Keratinocyte (primary cell): ENCODE data around the gene PIGH. TPM values are rescaled to one million over a fixed set of nuclear protein-coding genes. Genes with fewer than 3 reads are reported as not detected.

ENCODE experiments used
- DNase-seq: peaks from one replicate; pipeline ENCODE4 v3.0.0-alpha.2; 2011; ENCODE audit warnings: low read depth, missing footprints, low spot score
- FAIRE-seq: peaks from 2 replicates; lab custom pipeline; 2011; peaks lifted over from hg19 to GRCh38; lab: Jason Lieb, UNC
- H2AFZ ChIP-seq: 2 replicates; pipeline ENCODE4 v1.6.0; 2012; ENCODE audit warnings: low read length, control low read depth, inconsistent platforms; ENCODE audit not compliant: control insufficient read depth
- H3K27ac ChIP-seq: 2 replicates; pipeline ENCODE4 v1.5.1; 2011; ENCODE audit warnings: low read length; ENCODE audit not compliant: control insufficient read depth, insufficient read depth
- H3K27me3 ChIP-seq: 3 replicates; pipeline ENCODE4 v1.6.0; 2011; ENCODE audit warnings: low read length; ENCODE audit not compliant: control insufficient read depth, insufficient read depth; ENCODE audit errors: extremely low read depth
- H3K36me3 ChIP-seq, 2 experiments: 2 replicates in 1 of 2; 3 replicates in 1 of 2; pipeline ENCODE4 v1.5.1; 2011; ENCODE audit warnings: low read length in 2 of 2, mild to moderate bottlenecking in 1 of 2; ENCODE audit not compliant: control insufficient read depth in 2 of 2, insufficient read depth in 2 of 2; ENCODE audit errors: extremely low read depth in 1 of 2
- H3K4me1 ChIP-seq: 3 replicates; pipeline ENCODE4 v1.5.1; 2011; ENCODE audit warnings: low read length; ENCODE audit not compliant: control insufficient read depth, insufficient read depth; ENCODE audit errors: extremely low read depth
- H3K4me2 ChIP-seq: 3 replicates; pipeline ENCODE4 v1.6.0; 2011; ENCODE audit warnings: low read depth, low read length; ENCODE audit not compliant: control insufficient read depth, insufficient read depth; ENCODE audit errors: extremely low read depth
- H3K4me3 ChIP-seq, 3 experiments: fragments of 200-600 bp in 1 of 3; sonication (generic) in 1 of 3; 2 replicates in 2 of 3; 3 replicates in 1 of 3; pipeline ENCODE4 v1.5.1; 2011 to 2016; ENCODE audit warnings: low read length in 3 of 3, mild to moderate bottlenecking in 3 of 3, control low read depth in 2 of 3, inconsistent platforms in 1 of 3, low read depth in 1 of 3, mixed read lengths in 1 of 3, mixed run types in 1 of 3, moderate library complexity in 1 of 3; ENCODE audit not compliant: control insufficient read depth in 2 of 3, insufficient read depth in 2 of 3; ENCODE audit errors: extremely low read depth in 1 of 3
- H3K79me2 ChIP-seq: 2 replicates; pipeline ENCODE4 v1.6.0; 2012; ENCODE audit warnings: low read length; ENCODE audit not compliant: control insufficient read depth, insufficient read depth
- H3K9ac ChIP-seq: 3 replicates; pipeline ENCODE4 v1.6.0; 2011; ENCODE audit warnings: low read length; ENCODE audit not compliant: control insufficient read depth, insufficient read depth; ENCODE audit errors: extremely low read depth
- H3K9me1 ChIP-seq: 3 replicates; pipeline ENCODE4 v1.6.0; 2011; ENCODE audit warnings: low read length; ENCODE audit not compliant: control insufficient read depth, insufficient read depth; ENCODE audit errors: extremely low read depth
- H3K9me3 ChIP-seq: 2 replicates; pipeline ENCODE4 v1.5.1; 2012; ENCODE audit warnings: low read depth, low read length; ENCODE audit not compliant: control insufficient read depth
- H4K20me1 ChIP-seq: 3 replicates; pipeline ENCODE4 v1.6.0; 2011; ENCODE audit warnings: low read length; ENCODE audit not compliant: control insufficient read depth, insufficient read depth; ENCODE audit errors: extremely low read depth
- CTCF ChIP-seq, 3 experiments: IDR thresholded peaks in 1 of 3; conservative IDR thresholded peaks in 1 of 3; optimal IDR thresholded peaks in 1 of 3; 2 replicates in 2 of 3; 3 replicates in 1 of 3; pipeline versions ENCODE3 to v1.5.1; 2011; ENCODE audit warnings: low read length in 3 of 3, mild to moderate bottlenecking in 3 of 3, moderate library complexity in 2 of 3, control low read depth in 1 of 3, inconsistent platforms in 1 of 3; ENCODE audit not compliant: insufficient read depth in 2 of 3; ENCODE audit errors: extremely low read depth in 1 of 3
- EZH2 ChIP-seq: IDR thresholded peaks from one replicate; pipeline ENCODE4 v1.6.1; 2012; ENCODE audit warnings: inconsistent platforms, mild to moderate bottlenecking, low read length, moderate library complexity
- dilution Hi-C: fragments of 300-500 bp; cut with MboI; formaldehyde crosslinking; loops from one replicate; pipeline ENCODE4 v1.7.0; 2020; ENCODE audit warnings: low sequenced_read_pairs; ENCODE audit not compliant: extremely low pct_ligation_motif_present
- polyA plus RNA-seq, 5 experiments: library from polyadenylated mRNA; depleted of rRNA in 3 of 5; stranded (reverse) in 3 of 5; stranded (forward) in 1 of 5; unstranded in 1 of 5; fragments of >200 nt; gene quantifications; 1 replicate in 1 of 5; 2 replicates in 3 of 5; 3 replicates in 1 of 5; pipeline versions ENCODE4 v1.2.1 to v1.2.3, GENCODE V29; 2011 to 2012; ENCODE audit warnings: missing spikeins in 2 of 5, low read depth in 1 of 5, low replicate concordance in 1 of 5

PIGH gene
- polyA plus RNA-seq, 1 donor (not counting 4 experiments of a cell fraction or from before 2014, with no cell fraction given) = 29.9 TPM

- Histone ChIP-seq H3K27ac (no peak overlapping the region), H3K4me3 (no peak overlapping the region), H3K9ac (no peak overlapping the region), H3K79me2 (no peaks in the 10 kb centered on the region), H3K9me1 (no peaks in the 10 kb centered on the region), H3K4me2 (no peak overlapping the region), H3K4me1 (no peaks in the 10 kb centered on the region), H2AFZ (no peak overlapping the region), H3K36me3 (peaks cover 0 to 4% of the 10 kb centered on the region in 2 experiments), H3K9me3 (no peaks in the 10 kb centered on the region), H3K27me3 (no peaks in the 10 kb centered on the region), H4K20me1 (no peaks in the 10 kb centered on the region)
- FAIRE-seq (no peak), DNase-seq (no peak)
- dilution Hi-C loops = no loop called here
- no peak for TF ChIP-seq EZH2
- TF ChIP-seq CTCF (optimal IDR thresholded peaks at IDR 0.05 in 1 of 3, IDR thresholded peaks at IDR 0.05 in 1 of 3, conservative IDR thresholded peaks at IDR 0.05 in 1 of 3; ENCODE audit: extremely low read depth in 1 of 3, insufficient read depth in 2 of 3, low read length in 3 of 3) = no peak
Observed at GRCh38 chr14:67549734-67550133, 50.3 kb downstream of the PIGH start.

- Histone ChIP-seq H3K9ac (no peak overlapping the region), H3K9me3 (no peaks in the 10 kb centered on the region), H3K27me3 (no peaks in the 10 kb centered on the region), H3K27ac (no peak overlapping the region), H3K4me1 (no peaks in the 10 kb centered on the region), H3K9me1 (no peaks in the 10 kb centered on the region), H3K36me3 (peaks cover 0 to 9% of the 10 kb centered on the region in 2 experiments), H3K79me2 (no peaks in the 10 kb centered on the region), H4K20me1 (no peaks in the 10 kb centered on the region), H3K4me2 (no peak overlapping the region), H3K4me3 (no peak overlapping the region), H2AFZ (no peak overlapping the region)
- no peak for DNase-seq
- dilution Hi-C loops = no loop called here
- TF ChIP-seq CTCF (optimal IDR thresholded peaks at IDR 0.05 in 1 of 3, IDR thresholded peaks at IDR 0.05 in 1 of 3, conservative IDR thresholded peaks at IDR 0.05 in 1 of 3; ENCODE audit: extremely low read depth in 1 of 3, insufficient read depth in 2 of 3, low read length in 3 of 3) = no peak
- TF ChIP-seq EZH2 = no peak
- peak; percentile 62 for FAIRE-seq
Observed at GRCh38 chr14:67547224-67547780, 52.8 kb downstream of the PIGH start.
